Astrocyte of the cerebellum (primary cell): ENCODE data around the gene MMP27.

ENCODE experiments used
- DNase-seq: peaks from one replicate; pipeline ENCODE4 v3.0.0-alpha.2; 2011; ENCODE audit warnings: low read depth
- H3K4me3 ChIP-seq: 2 replicates; pipeline ENCODE4 v1.5.1; 2011; ENCODE audit warnings: mild to moderate bottlenecking, low read depth, low read length, moderate library complexity
- in situ Hi-C: cut with HindIII; loops from 2 replicates; pipeline ENCODE4 v1.10.0; 2017; ENCODE audit warnings: low sequenced_read_pairs
- TF ChIP-seq, protein P1 (sequence below): IDR thresholded peaks from 2 replicates; pipeline ENCODE4 v1.5.1; 2012; ENCODE audit warnings: low read length, low read depth, moderate library complexity, mild to moderate bottlenecking; ENCODE audit errors: missing control alignments

MMP27 gene

GRCh38 chr11:102678022-102678421 is 27.5 kb downstream of the MMP27 start:
- TF ChIP-seq, protein P1, sequence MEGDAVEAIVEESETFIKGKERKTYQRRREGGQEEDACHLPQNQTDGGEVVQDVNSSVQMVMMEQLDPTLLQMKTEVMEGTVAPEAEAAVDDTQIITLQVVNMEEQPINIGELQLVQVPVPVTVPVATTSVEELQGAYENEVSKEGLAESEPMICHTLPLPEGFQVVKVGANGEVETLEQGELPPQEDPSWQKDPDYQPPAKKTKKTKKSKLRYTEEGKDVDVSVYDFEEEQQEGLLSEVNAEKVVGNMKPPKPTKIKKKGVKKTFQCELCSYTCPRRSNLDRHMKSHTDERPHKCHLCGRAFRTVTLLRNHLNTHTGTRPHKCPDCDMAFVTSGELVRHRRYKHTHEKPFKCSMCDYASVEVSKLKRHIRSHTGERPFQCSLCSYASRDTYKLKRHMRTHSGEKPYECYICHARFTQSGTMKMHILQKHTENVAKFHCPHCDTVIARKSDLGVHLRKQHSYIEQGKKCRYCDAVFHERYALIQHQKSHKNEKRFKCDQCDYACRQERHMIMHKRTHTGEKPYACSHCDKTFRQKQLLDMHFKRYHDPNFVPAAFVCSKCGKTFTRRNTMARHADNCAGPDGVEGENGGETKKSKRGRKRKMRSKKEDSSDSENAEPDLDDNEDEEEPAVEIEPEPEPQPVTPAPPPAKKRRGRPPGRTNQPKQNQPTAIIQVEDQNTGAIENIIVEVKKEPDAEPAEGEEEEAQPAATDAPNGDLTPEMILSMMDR, result no peak
- in situ Hi-C loops, result no loop called here
- H3K4me3 ChIP-seq, result no peak overlapping the region
- no peak for DNase-seq

DNA sequence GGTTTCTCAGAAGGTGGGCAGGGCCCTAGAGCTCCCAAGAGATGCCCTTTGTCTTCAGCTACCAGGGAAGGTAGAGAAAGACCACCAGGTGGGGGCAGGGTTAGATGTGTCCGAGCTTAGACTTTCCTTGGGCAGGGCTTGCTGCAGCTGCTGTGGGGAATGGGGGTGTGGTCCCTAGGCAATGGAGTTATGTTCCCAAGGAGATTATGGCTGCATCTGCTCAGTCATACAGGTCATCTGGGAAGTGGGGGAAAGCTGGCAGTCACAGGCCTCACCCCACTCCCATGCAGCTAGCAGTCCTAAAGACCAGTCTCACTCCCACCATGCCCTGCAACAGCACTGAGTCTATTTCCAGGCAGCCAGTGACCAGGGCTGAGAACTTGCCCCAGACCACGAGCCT is 29.5 kb downstream of the MMP27 start:
- TF ChIP-seq, protein P1, result no peak
- no peak for DNase-seq
- in situ Hi-C loops, result no loop called here

DNA sequence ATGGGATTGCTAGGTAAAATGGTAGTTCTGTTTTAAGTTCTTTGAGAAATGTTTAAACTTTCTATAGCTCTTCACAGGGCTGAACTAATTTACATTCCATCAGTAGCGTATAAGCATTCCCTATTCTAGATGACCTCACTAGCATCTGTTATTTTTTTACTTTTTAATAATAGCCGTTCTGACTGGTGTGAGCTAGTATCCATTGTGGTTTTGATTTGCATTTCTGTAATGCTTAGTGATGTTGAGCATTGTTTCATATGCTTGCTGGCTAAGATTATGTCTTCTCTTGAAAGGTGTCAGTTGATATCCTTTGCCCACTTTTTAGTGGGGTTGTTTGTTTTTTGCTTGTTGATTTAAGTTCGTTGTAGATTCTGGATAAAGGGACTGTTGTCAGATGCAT is 35.9 kb downstream of the MMP27 start:
- H3K4me3 ChIP-seq, result no peak overlapping the region
- DNase-seq, result no peak
- TF ChIP-seq, protein P1, result no peak
- in situ Hi-C loops, result no loop called here

More for the DNA sequence above, 29.5 kb downstream of the MMP27 start:
- no peak overlapping the region for H3K4me3 ChIP-seq

- no peak overlapping the region for H3K4me3 ChIP-seq
- TF ChIP-seq, protein P1, result peak; percentile 88
- peak; percentile 15 for DNase-seq
- in situ Hi-C loops, result no loop called here
Observed at GRCh38 chr11:102666331-102666957, 39.1 kb downstream of the MMP27 start.

DNA sequence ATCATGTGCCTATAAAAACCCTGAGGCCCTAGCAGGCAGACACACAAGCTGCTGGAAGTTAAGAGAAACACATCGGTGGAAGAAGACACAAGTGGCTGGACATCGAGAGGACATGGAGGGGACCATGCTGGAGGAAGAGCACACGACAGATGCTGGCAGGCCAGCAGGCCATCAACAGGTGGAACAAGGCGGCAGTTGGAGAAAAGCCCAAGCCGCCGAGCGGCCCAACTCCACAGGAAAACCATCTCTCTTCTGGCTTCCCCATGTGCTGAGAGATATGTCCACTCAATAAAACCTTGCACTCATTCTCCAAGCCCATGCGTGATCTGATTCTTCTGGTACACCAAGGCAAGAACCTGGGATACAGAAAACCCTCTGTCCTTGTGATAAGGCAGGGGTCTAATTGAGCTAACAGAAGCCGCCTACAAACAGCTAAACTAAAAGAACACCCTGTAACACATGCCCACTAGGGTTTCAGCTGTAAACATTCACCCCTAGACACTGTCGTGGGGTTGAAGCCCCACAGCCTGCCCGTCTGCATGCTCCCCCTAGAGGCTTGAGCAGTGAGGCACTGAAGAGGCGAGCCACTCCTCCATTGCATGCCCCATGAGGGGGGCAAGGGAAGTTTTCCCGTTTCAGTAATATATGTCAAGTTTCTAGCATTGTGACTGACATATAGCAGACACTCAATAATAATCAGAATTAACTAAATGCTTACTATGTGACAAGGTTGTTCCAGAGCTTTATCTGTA is 41.4 kb downstream of the MMP27 start:
- DNase-seq, result no peak
- in situ Hi-C loops, result no loop called here
- H3K4me3 ChIP-seq, result no peak overlapping the region
- TF ChIP-seq, protein P1, result peak; percentile 31

GRCh38 chr11:102662607-102663006 is 43.0 kb downstream of the MMP27 start:
- no peak for DNase-seq
- in situ Hi-C loops, result no loop called here
- no peak overlapping the region for H3K4me3 ChIP-seq
- TF ChIP-seq, protein P1, result no peak
